Measurements from ENCODE around the gene EFS.

DNA sequence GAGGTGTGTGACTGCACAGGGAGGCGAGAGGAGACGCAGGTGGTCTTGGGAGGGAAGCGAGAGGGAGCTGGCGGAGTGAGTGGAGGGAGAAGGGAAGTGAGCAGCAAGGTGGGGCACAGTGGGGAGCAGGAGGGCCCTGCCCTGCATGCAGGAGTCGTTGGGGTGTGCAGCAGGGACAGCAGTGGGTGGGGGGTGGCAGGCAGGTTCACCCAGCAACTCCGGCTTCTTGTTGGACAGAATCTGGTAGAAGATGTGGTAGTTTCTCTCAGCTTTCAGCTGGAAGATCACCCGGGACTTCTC is 38.1 kb upstream of the EFS start:
- TF ChIP-seq, protein P1, sequence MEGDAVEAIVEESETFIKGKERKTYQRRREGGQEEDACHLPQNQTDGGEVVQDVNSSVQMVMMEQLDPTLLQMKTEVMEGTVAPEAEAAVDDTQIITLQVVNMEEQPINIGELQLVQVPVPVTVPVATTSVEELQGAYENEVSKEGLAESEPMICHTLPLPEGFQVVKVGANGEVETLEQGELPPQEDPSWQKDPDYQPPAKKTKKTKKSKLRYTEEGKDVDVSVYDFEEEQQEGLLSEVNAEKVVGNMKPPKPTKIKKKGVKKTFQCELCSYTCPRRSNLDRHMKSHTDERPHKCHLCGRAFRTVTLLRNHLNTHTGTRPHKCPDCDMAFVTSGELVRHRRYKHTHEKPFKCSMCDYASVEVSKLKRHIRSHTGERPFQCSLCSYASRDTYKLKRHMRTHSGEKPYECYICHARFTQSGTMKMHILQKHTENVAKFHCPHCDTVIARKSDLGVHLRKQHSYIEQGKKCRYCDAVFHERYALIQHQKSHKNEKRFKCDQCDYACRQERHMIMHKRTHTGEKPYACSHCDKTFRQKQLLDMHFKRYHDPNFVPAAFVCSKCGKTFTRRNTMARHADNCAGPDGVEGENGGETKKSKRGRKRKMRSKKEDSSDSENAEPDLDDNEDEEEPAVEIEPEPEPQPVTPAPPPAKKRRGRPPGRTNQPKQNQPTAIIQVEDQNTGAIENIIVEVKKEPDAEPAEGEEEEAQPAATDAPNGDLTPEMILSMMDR (IDR thresholded peaks at IDR 0.05; ENCODE audit: low read depth, low read length): no peak
- no peak for TF ChIP-seq POLR2A (IDR thresholded peaks at IDR 0.05; ENCODE audit: extremely low read depth, insufficient read length)
